AG04449 (cell line): Measurements from ENCODE around the gene REV3L.

Experiments used
- CTCF ChIA-PET: fragments of 350-600 bp; formaldehyde crosslinking; extraction: SDS; loops from one replicate; lab custom pipeline; 2021; ENCODE audit warnings: antibody characterized with exemption; lab: Yijun Ruan, JAX
- POLR2A ChIA-PET: fragments of 400-600, 350-600 bp; formaldehyde crosslinking; extraction: SDS; loops from one replicate; lab custom pipeline; 2020; ENCODE audit warnings: antibody characterized with exemption, inconsistent platforms; lab: Yijun Ruan, JAX
- DNase-seq: peaks from one replicate; pipeline ENCODE4 v3.0.0-alpha.2; 2010; ENCODE audit warnings: low read depth, low spot score
- H3K4me3 ChIP-seq: 2 replicates; pipeline ENCODE4 v1.5.1; 2011; ENCODE audit warnings: low read depth, mild to moderate bottlenecking, control low read depth, low read length
- CTCF ChIP-seq: IDR thresholded peaks from one replicate; pipeline ENCODE4 v1.5.1; 2011; ENCODE audit warnings: mild to moderate bottlenecking, moderate library complexity, low read length, control low read depth, inconsistent platforms; ENCODE audit not compliant: insufficient read depth; ENCODE audit errors: missing control alignments

Gene REV3L

GRCh38 chr6:111486921-111487320 is 3.9 kb upstream of the REV3L start:
- POLR2A ChIA-PET: no interaction called here
- DNase-seq: no peak

GRCh38 chr6:111486475-111486874 is 3.5 kb upstream of the REV3L start:
- H3K4me3 ChIP-seq: no peak overlapping the region
- no peak for DNase-seq
- no peak for TF ChIP-seq CTCF
- CTCF ChIA-PET: no interaction called here
- POLR2A ChIA-PET: no interaction called here

More at GRCh38 chr6:111486921-111487320, 3.9 kb upstream of the REV3L start:
- H3K4me3 ChIP-seq: no peak overlapping the region
- CTCF ChIA-PET: interaction anchor here (1.2 kb wide), 1 partner anchor 35 kb away, joined by 4 read pairs; no protein-coding TSS in a partner anchor
- no peak for TF ChIP-seq CTCF

GRCh38 chr6:111485342-111485741 is 2.3 kb upstream of the REV3L start:
- no peak overlapping the region for H3K4me3 ChIP-seq
- ChIA-PET POLR2A (interaction anchor here (0.8 kb wide), 1 partner anchor 117 kb away, joined by 4 read pairs; no protein-coding TSS in a partner anchor), CTCF (interaction anchor here (1.0 to 1.3 kb wide), 3 partner anchors 156 to 227 kb away, joined by 3 to 4 read pairs (median 4); no protein-coding TSS in a partner anchor)
- no peak for DNase-seq
- no peak for TF ChIP-seq CTCF

- no peak for DNase-seq
- ChIA-PET POLR2A (interaction anchor here (0.8 to 1.4 kb wide), 4 partner anchors 107 to 162 kb away, joined by 3 to 7 read pairs (median 4); partner anchors contain the start of gene TRAF3IP2), CTCF (interaction anchor here (0.6 to 1.3 kb wide), 3 partner anchors 53 to 163 kb away, joined by 3 to 4 read pairs (median 4); no protein-coding TSS in a partner anchor)
- peak overlapping the region; percentile 81 for H3K4me3 ChIP-seq
- no peak for TF ChIP-seq CTCF
Observed at GRCh38 chr6:111484633-111484930, 1.6 kb upstream of the REV3L start.

GRCh38 chr6:111483736-111484632 is 966 bp upstream of the REV3L start:
- no peak for TF ChIP-seq CTCF
- CTCF ChIA-PET: interaction anchor here (0.6 to 1.1 kb wide), 2 partner anchors 52 to 163 kb away, joined by 3 to 4 read pairs; no protein-coding TSS in a partner anchor
- H3K4me3 ChIP-seq: peak overlapping the region; percentile 81
- POLR2A ChIA-PET: interaction anchor here (0.8 to 1.5 kb wide), 4 partner anchors 107 to 163 kb away, joined by 3 to 8 read pairs (median 6); partner anchors contain the start of gene TRAF3IP2
- peak; percentile 96 for DNase-seq
